RKO (cell line): ENCODE data around the gene HTT-AS.
"Not testable (repeated sequence)": the region's sequence is repeated elsewhere in the genome, so short reads cannot be mapped to it uniquely, and the experiment has no call there.

Experiments used
- DNase-seq: peaks from one replicate; pipeline ENCODE4 v3.0.0-alpha.2; 2016; ENCODE audit warnings: low spot score

The HTT-AS gene

GRCh38 chr4:3074078-3074845 is at the start of gene HTT-AS, which contains the start of gene HTT:
HTT-AS (minus strand) TSS chr4:3074538.
HTT (plus strand) TSS chr4:3074681; CDS start chr4:3074826, 145 bp downstream.
- DNase-seq: peak; percentile 94

- DNase-seq: no peak
Measured at GRCh38 chr4:3123181-3123671, 48.9 kb upstream of the HTT-AS start.

GRCh38 chr4:3122081-3122563 is 47.8 kb upstream of the HTT-AS start:
- DNase-seq: no peak

GRCh38 chr4:3121596-3121995 is 47.3 kb upstream of the HTT-AS start:
- DNase-seq: no peak

GRCh38 chr4:3121110-3121509 is 46.8 kb upstream of the HTT-AS start:
- DNase-seq: no peak

GRCh38 chr4:3119464-3119863 is 45.1 kb upstream of the HTT-AS start:
- DNase-seq: no peak

- DNase-seq: no peak
Measured at GRCh38 chr4:3118312-3118711, 44.0 kb upstream of the HTT-AS start.

- no peak for DNase-seq
Measured at GRCh38 chr4:3116955-3117354, 42.6 kb upstream of the HTT-AS start.

GRCh38 chr4:3115637-3116270 is 41.4 kb upstream of the HTT-AS start:
- peak; percentile 38 for DNase-seq

GRCh38 chr4:3114377-3114776 is 40.0 kb upstream of the HTT-AS start:
- DNase-seq: no peak

GRCh38 chr4:3112609-3113469 is 38.5 kb upstream of the HTT-AS start:
- DNase-seq: no peak

GRCh38 chr4:3112201-3112600 is 37.9 kb upstream of the HTT-AS start:
- no peak for DNase-seq

GRCh38 chr4:3111461-3111860 is 37.1 kb upstream of the HTT-AS start:
- no peak for DNase-seq

GRCh38 chr4:3108211-3108610 is 33.9 kb upstream of the HTT-AS start:
- no peak for DNase-seq

- DNase-seq: no peak
Measured at GRCh38 chr4:3107691-3108121, 33.4 kb upstream of the HTT-AS start.

GRCh38 chr4:3107271-3107670 is 32.9 kb upstream of the HTT-AS start:
- no peak for DNase-seq

GRCh38 chr4:3106339-3107186 is 32.2 kb upstream of the HTT-AS start:
- peak; percentile 95 for DNase-seq

GRCh38 chr4:3098346-3098745 is 24.0 kb upstream of the HTT-AS start:
- DNase-seq: no peak

- no peak for DNase-seq
Measured at GRCh38 chr4:3096202-3096601, 21.9 kb upstream of the HTT-AS start.

- DNase-seq: not testable (repeated sequence)
Measured at GRCh38 chr4:3094701-3095100, 20.4 kb upstream of the HTT-AS start.

- DNase-seq: no peak
Measured at GRCh38 chr4:3091464-3091863, 17.1 kb upstream of the HTT-AS start.
